ENCODE measurements around the gene CPA4.

The CPA4 gene

GRCh38 chr7:130366564-130366963, 73.6 kb downstream of the CPA4 start:
- no peak for DNase-seq

DNA sequence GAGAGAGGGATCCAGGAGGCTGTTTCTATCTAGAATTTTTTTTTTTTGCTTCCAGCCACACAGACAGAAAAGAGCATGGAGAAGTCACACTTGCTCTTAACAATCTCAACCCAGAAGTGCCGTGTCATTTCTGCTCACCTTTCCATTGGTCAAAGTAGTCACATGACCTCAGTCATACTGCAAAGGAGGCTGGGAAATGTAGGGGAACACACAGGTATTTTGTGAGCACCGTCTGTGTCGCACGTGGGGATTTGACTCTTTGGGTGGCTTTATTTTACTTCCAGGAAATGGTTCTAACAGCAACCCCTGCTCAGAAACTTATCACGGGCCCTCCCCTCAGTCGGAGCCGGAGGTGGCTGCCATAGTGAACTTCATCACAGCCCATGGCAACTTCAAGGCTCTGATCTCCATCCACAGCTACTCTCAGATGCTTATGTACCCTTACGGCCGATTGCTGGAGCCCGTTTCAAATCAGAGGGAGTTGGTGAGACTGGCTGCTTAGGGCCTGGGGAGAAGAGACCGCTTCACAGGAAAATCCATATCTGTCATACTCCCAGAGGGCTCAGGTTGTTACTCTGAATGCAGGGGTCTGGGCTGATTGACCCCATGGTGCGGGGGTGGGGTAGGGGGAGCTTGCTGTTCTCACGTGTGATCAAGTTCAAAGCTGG, 74.3 kb downstream of the CPA4 start:
- no peak for DNase-seq

GRCh38 chr7:130367836-130368746, 75.1 kb downstream of the CPA4 start:
- DNase-seq: no peak

- no peak for DNase-seq
Measured at GRCh38 chr7:130369110-130369711, 76.2 kb downstream of the CPA4 start.

DNA sequence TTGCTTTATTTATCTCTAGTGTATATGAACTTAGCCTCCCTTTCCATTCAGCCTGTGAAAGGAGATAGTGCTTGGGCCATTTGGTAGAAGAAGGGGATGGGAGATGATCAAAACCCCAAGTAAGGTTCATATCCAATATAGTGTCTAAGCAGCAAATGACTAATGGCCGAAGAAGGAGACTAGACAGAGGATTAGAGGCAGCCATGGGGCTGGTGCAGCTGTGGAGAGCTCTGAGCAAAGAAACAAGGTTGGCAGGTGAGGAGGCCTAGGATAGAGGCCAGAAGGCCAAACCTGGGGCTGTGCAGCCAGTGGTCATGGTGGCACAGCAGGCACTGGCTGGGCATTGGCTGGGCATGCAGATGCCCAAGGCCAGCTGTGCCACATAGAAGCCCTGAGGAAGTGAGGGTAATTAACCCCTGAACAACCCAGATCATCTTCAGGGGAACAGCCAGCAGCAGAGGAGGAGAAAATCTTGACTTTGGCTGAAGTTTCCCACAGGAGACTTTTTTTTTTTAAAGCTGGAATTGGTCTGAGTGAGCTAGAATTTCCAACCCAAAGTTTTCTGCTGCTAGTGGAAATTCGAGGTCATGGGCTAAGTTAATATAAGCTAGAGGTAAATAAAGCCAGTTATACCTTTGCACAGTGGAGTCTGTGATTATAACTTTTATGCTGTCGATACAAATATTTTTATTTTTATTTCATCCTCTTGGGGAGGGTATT, 77.0 kb downstream of the CPA4 start:
- DNase-seq: no peak

- no peak for DNase-seq
Measured at GRCh38 chr7:130371046-130371445, 78.1 kb downstream of the CPA4 start.

DNA sequence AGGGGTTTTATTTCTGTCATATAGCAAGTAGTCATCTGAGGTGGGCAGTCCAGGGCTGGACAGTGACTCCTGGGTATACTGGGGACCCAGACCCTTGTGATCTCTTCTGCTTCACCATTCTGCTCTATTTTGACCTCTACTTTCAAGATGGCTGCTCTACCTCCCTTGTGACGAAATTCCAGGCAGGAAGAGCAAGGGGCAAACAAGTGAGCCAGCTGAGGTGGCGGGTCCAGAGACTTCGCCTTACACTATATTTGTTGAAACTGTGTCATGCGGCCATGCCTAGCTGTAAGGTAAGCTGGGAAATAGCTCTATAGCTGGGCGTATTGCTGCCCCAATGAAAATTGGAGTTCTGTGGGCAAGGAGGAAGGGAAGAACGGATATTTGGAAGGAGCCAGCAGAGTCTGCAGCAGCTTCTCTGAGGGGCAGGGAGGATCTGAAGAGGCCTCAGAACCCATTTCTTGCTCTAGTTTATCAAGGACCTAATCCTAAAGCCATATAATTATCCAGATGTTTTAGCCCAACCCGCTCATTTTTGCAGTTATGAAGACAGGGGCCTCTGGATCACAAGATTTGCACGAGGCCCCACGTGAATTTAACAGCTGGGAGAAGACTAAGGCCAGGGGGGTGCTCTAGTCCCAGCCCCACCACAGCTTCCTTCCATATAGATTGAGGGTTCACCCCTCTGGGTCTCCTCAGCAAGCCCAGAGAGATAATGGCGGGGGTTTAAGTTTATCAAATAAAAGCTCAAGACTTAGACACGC, 79.6 kb downstream of the CPA4 start:
- DNase-seq: no peak
